Activated CD4-positive, alpha-beta memory T cell treated with anti-CD3 and anti-CD28 coated beads for 36 hours (primary cell): Measurements from ENCODE around the gene ESRRG. TPM values are rescaled to one million over a fixed set of nuclear protein-coding genes. Genes with fewer than 3 reads are reported as not detected.
"Not testable (repeated sequence)": the region's sequence is repeated elsewhere in the genome, so short reads cannot be mapped to it uniquely, and the experiment has no call there.

Experiments
- CTCF ChIA-PET: fragments of 350-600 bp; sonication (Branson Sonifier 250); formaldehyde crosslinking; loops from one replicate; lab custom pipeline; 2021; ENCODE audit warnings: antibody characterized with exemption, inconsistent platforms; lab: Charles Lee
- POLR2A ChIA-PET: fragments of 350-600 bp; sonication (Branson Sonifier 250); formaldehyde crosslinking; loops from one replicate; lab custom pipeline; 2021; ENCODE audit warnings: antibody characterized with exemption; lab: Charles Lee
- DNase-seq: peaks from one replicate; pipeline ENCODE4 v3.0.0-alpha.2; 2020
- H3K27ac Mint-ChIP-seq: one replicate; pipeline ENCODE4 v1.8.0; 2021; ENCODE audit warnings: mixed read lengths
- H3K27me3 Mint-ChIP-seq: one replicate; pipeline ENCODE4 v1.8.0; 2021; ENCODE audit warnings: mixed read lengths
- H3K36me3 Mint-ChIP-seq: one replicate; pipeline ENCODE4 v1.8.0; 2021; ENCODE audit warnings: mixed read lengths
- H3K4me1 Mint-ChIP-seq: one replicate; pipeline ENCODE4 v1.8.0; 2021; ENCODE audit warnings: low read depth, mixed read lengths
- H3K4me3 Mint-ChIP-seq: one replicate; pipeline ENCODE4 v1.8.0; 2021; ENCODE audit warnings: mild to moderate bottlenecking, mixed read lengths
- H3K9me3 Mint-ChIP-seq: one replicate; pipeline ENCODE4 v1.8.0; 2021; ENCODE audit warnings: mixed read lengths
- intact Hi-C: fragments of 100-400 bp; cut with micrococcal nuclease; formaldehyde crosslinking; loops from one replicate; pipeline ENCODE4 v1.15.1; 2023
- total RNA-seq, 2 experiments: library from RNA; stranded (reverse); gene quantifications; one replicate each; pipeline ENCODE4 v1.2.3, GENCODE V29; 2021

The ESRRG gene
- total RNA-seq, 2 experiments from 2014 or later, result not detected

DNA sequence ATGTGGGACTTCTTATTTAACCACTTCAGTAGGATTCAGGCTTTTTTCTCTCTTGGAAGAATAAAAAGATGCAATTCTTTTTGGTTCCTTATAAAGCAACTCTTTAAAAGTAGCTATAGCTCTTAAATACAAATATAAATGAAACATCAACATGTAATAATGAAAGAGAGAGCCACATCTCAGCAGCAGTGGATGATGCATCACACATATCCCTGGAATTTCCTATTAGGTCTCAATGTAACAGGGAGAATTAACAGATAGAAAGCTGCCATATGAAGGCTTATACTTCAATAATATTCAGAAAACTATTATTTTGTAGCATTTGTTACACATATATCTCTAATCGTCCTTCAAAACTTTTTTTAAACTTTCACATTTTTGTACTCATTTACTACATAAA, 181.0 kb downstream of the ESRRG start:
- no peaks in the 10 kb centered on the region for H3K36me3 Mint-ChIP-seq
- POLR2A ChIA-PET, result no interaction called here
- H3K4me1 Mint-ChIP-seq, result no peaks in the 10 kb centered on the region
- no peak overlapping the region for H3K4me3 Mint-ChIP-seq
- H3K9me3 Mint-ChIP-seq, result peaks cover 4% of the 10 kb centered on the region
- CTCF ChIA-PET, result no interaction called here
- no peaks in the 10 kb centered on the region for H3K27me3 Mint-ChIP-seq
- intact Hi-C loops, result no loop called here
- no peak overlapping the region for H3K27ac Mint-ChIP-seq
- no peak for DNase-seq

GRCh38 chr1:216535751-216536150, 187.5 kb downstream of the ESRRG start:
- Mint-ChIP-seq H3K27me3 (no peaks in the 10 kb centered on the region), H3K4me3 (no peak overlapping the region), H3K4me1 (no peaks in the 10 kb centered on the region), H3K9me3 (peaks cover 9% of the 10 kb centered on the region), H3K27ac (no peak overlapping the region), H3K36me3 (no peaks in the 10 kb centered on the region)
- ChIA-PET CTCF (no interaction called here), POLR2A (no interaction called here)
- intact Hi-C loops, result no loop called here
- DNase-seq, result no peak

GRCh38 chr1:216535059-216535458, 188.2 kb downstream of the ESRRG start:
- H3K4me1 Mint-ChIP-seq, result no peaks in the 10 kb centered on the region
- H3K27ac Mint-ChIP-seq, result no peak overlapping the region
- DNase-seq, result no peak
- ChIA-PET CTCF (no interaction called here), POLR2A (no interaction called here)
- H3K27me3 Mint-ChIP-seq, result no peaks in the 10 kb centered on the region
- H3K4me3 Mint-ChIP-seq, result no peak overlapping the region
- intact Hi-C loops, result no loop called here
- H3K36me3 Mint-ChIP-seq, result no peaks in the 10 kb centered on the region
- peaks cover 9% of the 10 kb centered on the region for H3K9me3 Mint-ChIP-seq

DNA sequence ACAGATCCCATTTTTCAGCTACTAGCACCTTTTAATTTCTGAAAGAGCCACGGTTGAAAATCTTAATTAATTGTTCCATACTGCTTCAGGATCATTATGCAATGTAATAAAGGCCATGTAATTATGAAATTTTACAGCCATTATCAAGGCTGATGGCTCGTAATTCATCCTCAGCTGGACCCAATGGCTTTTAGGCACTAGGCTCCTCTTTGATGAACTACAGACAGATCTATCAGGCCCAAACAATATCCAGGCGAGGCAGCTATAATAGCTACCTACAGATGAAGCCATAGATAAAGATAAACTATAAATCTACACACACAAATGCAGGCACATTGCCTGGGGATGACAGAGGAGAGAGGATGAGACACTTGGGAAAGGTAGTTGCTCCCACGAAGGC, 189.5 kb downstream of the ESRRG start:
- intact Hi-C loops, result no loop called here
- Mint-ChIP-seq H3K4me3 (no peak overlapping the region), H3K9me3 (peaks cover 9% of the 10 kb centered on the region), H3K27ac (no peak overlapping the region), H3K4me1 (no peaks in the 10 kb centered on the region), H3K36me3 (no peaks in the 10 kb centered on the region), H3K27me3 (no peaks in the 10 kb centered on the region)
- ChIA-PET CTCF (no interaction called here), POLR2A (no interaction called here)
- no peak for DNase-seq

DNA sequence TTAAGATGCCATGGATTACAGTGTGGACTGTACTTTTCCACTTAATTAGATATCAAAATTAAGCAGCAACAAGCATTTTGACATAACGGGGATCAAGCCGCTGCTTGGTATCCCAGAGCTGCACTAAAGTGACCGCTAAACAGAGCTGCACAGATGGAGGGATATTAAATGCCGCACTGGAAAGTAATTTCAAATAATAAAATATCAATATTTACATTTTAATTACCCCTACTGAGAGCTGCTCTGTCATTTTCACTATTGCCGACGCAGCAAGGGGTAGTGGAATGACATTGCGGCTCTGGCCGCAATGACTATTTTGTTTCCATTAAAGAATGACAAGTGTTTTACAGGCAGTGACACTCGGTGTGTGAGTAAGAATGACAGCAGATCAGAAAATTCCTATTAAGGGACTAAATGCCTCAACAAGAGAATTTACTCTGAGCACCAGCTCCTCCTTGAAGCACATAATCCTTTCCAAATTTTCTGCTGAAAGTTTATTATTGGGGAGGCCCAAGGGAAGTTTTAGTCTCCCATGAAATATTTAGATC, 190.9 kb downstream of the ESRRG start:
- ChIA-PET CTCF (no interaction called here), POLR2A (no interaction called here)
- no peak for DNase-seq
- intact Hi-C loops, result no loop called here
- Mint-ChIP-seq H3K4me1 (no peaks in the 10 kb centered on the region), H3K9me3 (peaks cover 5% of the 10 kb centered on the region), H3K27ac (no peak overlapping the region), H3K4me3 (no peak overlapping the region), H3K27me3 (no peaks in the 10 kb centered on the region), H3K36me3 (no peaks in the 10 kb centered on the region)

GRCh38 chr1:216531263-216532239, 191.7 kb downstream of the ESRRG start:
- H3K4me1 Mint-ChIP-seq, result no peaks in the 10 kb centered on the region
- peaks cover 5% of the 10 kb centered on the region for H3K9me3 Mint-ChIP-seq

DNA sequence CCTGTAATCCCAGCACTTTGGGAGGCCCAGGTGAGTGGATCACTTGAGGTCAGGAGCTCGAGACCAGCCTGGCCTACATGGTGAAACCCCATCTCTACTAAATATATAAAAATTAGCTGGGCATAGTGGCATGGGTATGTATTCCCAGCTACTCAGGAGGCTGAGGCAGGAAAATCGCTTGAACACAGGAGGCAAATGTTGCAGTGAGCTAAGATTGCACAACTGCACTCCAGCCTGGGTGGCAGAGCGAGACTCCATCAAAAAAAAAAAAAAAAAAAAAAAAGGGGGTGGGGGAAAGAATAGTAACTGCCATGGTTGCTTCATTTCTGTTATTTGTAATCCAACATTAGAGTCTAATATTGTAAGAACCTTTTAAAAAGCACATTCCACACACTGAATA, 193.4 kb downstream of the ESRRG start:
- intact Hi-C loops, H3K36me3 Mint-ChIP-seq, H3K27me3 Mint-ChIP-seq, POLR2A ChIA-PET, H3K9me3 Mint-ChIP-seq, H3K4me1 Mint-ChIP-seq, DNase-seq, H3K4me3 Mint-ChIP-seq, H3K27ac Mint-ChIP-seq, CTCF ChIA-PET: not testable (repeated sequence)

More at GRCh38 chr1:216531263-216532239, 191.7 kb downstream of the ESRRG start:
- no peaks in the 10 kb centered on the region for H3K27me3 Mint-ChIP-seq
- intact Hi-C loops, result no loop called here
- no peak overlapping the region for H3K27ac Mint-ChIP-seq
- no peaks in the 10 kb centered on the region for H3K36me3 Mint-ChIP-seq
- CTCF ChIA-PET, result no interaction called here
- no peak overlapping the region for H3K4me3 Mint-ChIP-seq
- DNase-seq, result no peak
- POLR2A ChIA-PET, result no interaction called here

GRCh38 chr1:216528816-216529215, 194.4 kb downstream of the ESRRG start:
- no peak overlapping the region for H3K4me3 Mint-ChIP-seq
- H3K9me3 Mint-ChIP-seq, result no peaks in the 10 kb centered on the region
- H3K27me3 Mint-ChIP-seq, result no peaks in the 10 kb centered on the region
- H3K4me1 Mint-ChIP-seq, result no peaks in the 10 kb centered on the region
- no peak overlapping the region for H3K27ac Mint-ChIP-seq
- DNase-seq, result no peak
- intact Hi-C loops, result no loop called here
- H3K36me3 Mint-ChIP-seq, result no peaks in the 10 kb centered on the region
- ChIA-PET CTCF (no interaction called here), POLR2A (no interaction called here)

DNA sequence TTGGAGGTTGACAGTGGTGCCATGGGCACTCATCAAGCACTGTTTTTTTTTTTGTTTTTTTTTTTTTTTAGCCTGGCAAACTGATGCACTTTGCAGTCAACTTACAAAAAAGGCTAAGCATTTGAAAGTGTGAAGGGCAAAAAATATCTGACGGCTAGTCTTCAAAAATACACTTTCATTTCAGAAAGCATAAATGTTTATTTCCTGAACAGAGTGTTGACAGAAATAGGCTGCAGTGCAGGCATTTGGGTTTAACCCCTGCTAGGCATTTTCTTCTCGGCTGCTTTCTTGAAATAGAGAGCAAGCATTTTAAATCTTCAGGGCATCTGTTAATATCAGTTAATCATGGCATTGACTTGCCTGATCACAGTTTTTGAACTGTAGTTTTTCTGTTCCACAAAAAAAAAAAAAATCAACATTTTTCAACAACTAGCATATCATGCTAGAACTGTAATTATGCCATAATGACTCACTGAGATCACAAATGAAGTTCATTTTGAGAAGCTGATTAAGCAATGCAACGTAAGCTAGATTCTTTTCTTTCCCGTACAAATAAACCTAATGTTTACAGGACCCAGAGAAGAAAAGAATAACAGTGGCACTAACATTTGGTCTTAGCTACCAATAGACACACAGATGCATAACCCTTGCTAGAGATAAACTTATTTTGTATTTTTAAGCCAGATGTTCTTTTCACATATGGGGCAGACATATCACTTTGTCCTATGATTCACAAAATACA, 199.6 kb downstream of the ESRRG start:
- H3K4me3 Mint-ChIP-seq, result no peak overlapping the region
- H3K36me3 Mint-ChIP-seq, result no peaks in the 10 kb centered on the region
- H3K4me1 Mint-ChIP-seq, result no peaks in the 10 kb centered on the region
- CTCF ChIA-PET, result no interaction called here
- H3K27ac Mint-ChIP-seq, result no peak overlapping the region
- POLR2A ChIA-PET, result no interaction called here
- no peaks in the 10 kb centered on the region for H3K9me3 Mint-ChIP-seq
- H3K27me3 Mint-ChIP-seq, result no peaks in the 10 kb centered on the region
- no peak for DNase-seq
- intact Hi-C loops, result no loop called here

GRCh38 chr1:216523043-216523442, 200.2 kb downstream of the ESRRG start:
- DNase-seq, result no peak
- H3K27ac Mint-ChIP-seq, result no peak overlapping the region
- ChIA-PET CTCF (no interaction called here), POLR2A (no interaction called here)
- H3K9me3 Mint-ChIP-seq, result no peaks in the 10 kb centered on the region
- intact Hi-C loops, result no loop called here
- H3K36me3 Mint-ChIP-seq, result no peaks in the 10 kb centered on the region
- no peaks in the 10 kb centered on the region for H3K27me3 Mint-ChIP-seq
- H3K4me3 Mint-ChIP-seq, result no peak overlapping the region
- no peaks in the 10 kb centered on the region for H3K4me1 Mint-ChIP-seq

- intact Hi-C loops, result no loop called here
- Mint-ChIP-seq H3K9me3 (no peaks in the 10 kb centered on the region), H3K27ac (no peak overlapping the region), H3K36me3 (no peaks in the 10 kb centered on the region), H3K27me3 (no peaks in the 10 kb centered on the region), H3K4me1 (no peaks in the 10 kb centered on the region), H3K4me3 (no peak overlapping the region)
- ChIA-PET POLR2A (no interaction called here), CTCF (no interaction called here)
- no peak for DNase-seq
Measured at GRCh38 chr1:216521477-216521876, 201.8 kb downstream of the ESRRG start.

GRCh38 chr1:216518844-216519627, 204.2 kb downstream of the ESRRG start:
- Mint-ChIP-seq H3K36me3 (no peaks in the 10 kb centered on the region), H3K27me3 (no peaks in the 10 kb centered on the region), H3K4me1 (no peaks in the 10 kb centered on the region), H3K4me3 (no peak overlapping the region), H3K27ac (no peak overlapping the region), H3K9me3 (no peaks in the 10 kb centered on the region)
- ChIA-PET POLR2A (no interaction called here), CTCF (no interaction called here)
- DNase-seq, result no peak
- intact Hi-C loops, result no loop called here
